MM.1S (cell line): Measurements from ENCODE around the gene TTC39C.

Experiments
- DNase-seq: peaks from one replicate; pipeline ENCODE4 v3.0.0-alpha.2; 2015
- H2AFZ ChIP-seq: fragments of 300-600 bp; sonication (generic); 2 replicates; pipeline ENCODE4 v1.6.0; 2016; ENCODE audit warnings: antibody characterized with exemption, low read length
- H3F3A ChIP-seq: fragments of 300-600 bp; sonication (generic); 2 replicates; pipeline ENCODE4 v1.6.1; 2016; ENCODE audit warnings: mild to moderate bottlenecking, antibody characterized with exemption, low read length, moderate library complexity, mixed read lengths; ENCODE audit not compliant: insufficient read depth
- H3K27ac ChIP-seq: fragments of 300-600 bp; sonication (generic); 2 replicates; pipeline ENCODE4 v1.5.1; 2016; ENCODE audit warnings: mild to moderate bottlenecking, low read length
- H3K27me3 ChIP-seq: fragments of 300-600 bp; sonication (generic); replicated peaks from 2 replicates; pipeline ENCODE4 v1.6.0; 2016; ENCODE audit warnings: low read length; ENCODE audit not compliant: insufficient read depth
- H3K36me3 ChIP-seq: fragments of 300-600 bp; sonication (generic); replicated peaks from 2 replicates; pipeline ENCODE4 v1.6.1; 2016; ENCODE audit warnings: mild to moderate bottlenecking, low read length, mixed read lengths; ENCODE audit not compliant: insufficient read depth
- H3K4me1 ChIP-seq: fragments of 300-600 bp; sonication (generic); 2 replicates; pipeline ENCODE4 v1.6.1; 2016; ENCODE audit warnings: low read length, mixed read lengths
- H3K4me2 ChIP-seq: fragments of 300-600 bp; sonication (generic); 2 replicates; pipeline ENCODE4 v1.6.0; 2016; ENCODE audit warnings: low read depth, low read length
- H3K4me3 ChIP-seq: fragments of 300-600 bp; sonication (generic); 2 replicates; pipeline ENCODE4 v1.5.1; 2016; ENCODE audit warnings: low read length, mixed read lengths
- H3K79me2 ChIP-seq: fragments of 300-600 bp; sonication (generic); 2 replicates; pipeline ENCODE4 v1.6.1; 2016; ENCODE audit warnings: mixed run types, low read length, mixed read lengths
- H3K9ac ChIP-seq: fragments of 300-600 bp; sonication (generic); 2 replicates; pipeline ENCODE4 v1.6.1; 2016; ENCODE audit warnings: low read length, mixed read lengths
- H3K9me2 ChIP-seq: fragments of 300-600 bp; sonication (generic); replicated peaks from 2 replicates; pipeline ENCODE4 v1.6.1; 2016; ENCODE audit warnings: mild to moderate bottlenecking, low read length, mixed read lengths; ENCODE audit not compliant: insufficient read depth
- H3K9me3 ChIP-seq: fragments of 300-600 bp; sonication (generic); replicated peaks from 2 replicates; pipeline ENCODE4 v1.6.1; 2016; ENCODE audit warnings: mild to moderate bottlenecking, low read length, mixed read lengths; ENCODE audit not compliant: insufficient read depth
- H4K20me1 ChIP-seq: fragments of 300-600 bp; sonication (generic); 2 replicates; pipeline ENCODE4 v1.6.1; 2016; ENCODE audit warnings: mild to moderate bottlenecking, low read length, moderate library complexity, mixed read lengths; ENCODE audit not compliant: insufficient read depth
- CTCF ChIP-seq: fragments of 300-600 bp; sonication (generic); IDR thresholded peaks from 2 replicates; pipeline ENCODE4 v1.5.1; 2016; ENCODE audit warnings: antibody characterized with exemption, low read length, mixed read lengths
- EZH2 ChIP-seq: fragments of 300-600 bp; sonication (generic); optimal IDR thresholded peaks from 2 replicates; pipeline ENCODE3; 2017; ENCODE audit warnings: low read depth, mild to moderate bottlenecking, antibody characterized with exemption, low read length, mixed read lengths
- EZH2phosphoT487 ChIP-seq: fragments of 300-600 bp; sonication (generic); IDR thresholded peaks from 2 replicates; pipeline ENCODE4 v1.6.1; 2018; ENCODE audit warnings: antibody characterized with exemption, low read length

TTC39C gene

GRCh38 chr18:24003903-24004640, 10.5 kb upstream of the TTC39C start:
- Histone ChIP-seq H3K4me1 (peaks cover under 1% of the 10 kb centered on the region; the same call in 1 of the 2 replicates), H3K79me2 (no peaks in the 10 kb centered on the region), H3K27ac (no peak overlapping the region), H4K20me1 (no peaks in the 10 kb centered on the region), H3K27me3 (no peaks in the 10 kb centered on the region), H3K4me3 (no peak overlapping the region), H3K36me3 (no peaks in the 10 kb centered on the region), H3F3A (no peaks in the 10 kb centered on the region), H3K9ac (no peak overlapping the region), H3K4me2 (no peak overlapping the region), H2AFZ (no peak overlapping the region), H3K9me2 (no peaks in the 10 kb centered on the region), H3K9me3 (no peaks in the 10 kb centered on the region)
- no peak for DNase-seq
- no peak for TF ChIP-seq CTCF
- TF ChIP-seq EZH2, result no peak

DNA sequence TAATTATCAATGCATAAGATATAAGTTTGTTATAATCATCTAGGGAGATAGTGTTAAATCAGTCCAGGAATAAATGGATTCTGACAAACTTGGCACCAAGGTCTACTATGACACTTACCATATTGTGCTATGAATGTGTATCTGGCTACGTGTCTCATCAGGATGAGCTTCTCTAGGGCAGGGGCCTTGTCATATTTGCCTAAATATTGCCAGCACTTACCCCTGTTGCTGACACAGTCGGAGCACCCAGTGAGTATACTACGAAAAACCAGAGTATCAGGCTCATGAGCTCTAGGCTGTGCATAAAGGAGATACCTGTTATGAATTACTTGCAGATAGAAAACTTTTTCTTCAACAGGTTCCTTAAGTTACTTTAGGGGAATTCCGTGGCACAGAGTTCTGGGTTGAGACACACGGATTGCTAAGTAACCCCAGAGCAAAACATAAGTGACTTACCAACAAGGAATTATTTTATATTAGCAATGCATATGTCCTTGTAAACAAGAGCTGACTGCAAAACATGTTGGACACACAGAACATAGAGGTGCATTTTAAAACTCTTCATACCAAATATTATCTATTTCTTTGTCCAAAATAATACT, 7.7 kb upstream of the TTC39C start:
- Histone ChIP-seq H3K9me3 (no peaks in the 10 kb centered on the region), H2AFZ (no peak overlapping the region), H3K4me3 (no peak overlapping the region), H3K79me2 (no peaks in the 10 kb centered on the region), H3K9me2 (no peaks in the 10 kb centered on the region), H3K4me1 (peaks cover 20% of the 10 kb centered on the region), H3K4me2 (no peak overlapping the region), H3K27ac (no peak overlapping the region), H3F3A (peaks cover 12% of the 10 kb centered on the region; the same call in 1 of the 2 replicates), H3K36me3 (no peaks in the 10 kb centered on the region), H3K9ac (no peak overlapping the region), H4K20me1 (no peaks in the 10 kb centered on the region), H3K27me3 (no peaks in the 10 kb centered on the region)
- TF ChIP-seq CTCF (no peak), EZH2 (no peak), EZH2phosphoT487 (no peak)
- DNase-seq, result no peak

DNA sequence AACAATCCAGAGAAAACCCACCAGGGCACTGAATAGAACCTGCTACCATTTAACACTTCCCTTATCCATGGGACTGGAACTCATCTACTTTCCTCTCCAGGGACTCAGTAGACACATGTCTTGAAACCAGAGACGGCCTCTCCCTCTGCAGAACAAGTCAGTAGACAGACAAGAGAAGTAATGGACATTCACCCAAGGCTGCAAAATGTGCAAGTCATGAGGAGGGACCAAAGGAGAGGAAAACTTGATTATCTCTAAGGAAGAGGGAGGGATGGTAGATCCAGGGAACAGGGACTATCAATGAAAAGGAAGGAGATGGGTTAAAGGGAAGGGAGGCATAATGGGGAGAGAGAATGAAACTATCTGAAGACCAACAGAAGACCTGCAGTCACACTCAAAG, 5.3 kb upstream of the TTC39C start:
- Histone ChIP-seq H3K4me2 (peak overlapping the region; percentile 22), H3K4me1 (peaks cover 25% of the 10 kb centered on the region), H2AFZ (no peak overlapping the region)

More for the DNA sequence above, 5.3 kb upstream of the TTC39C start:
- Histone ChIP-seq H3K79me2 (no peaks in the 10 kb centered on the region), H3K9me3 (no peaks in the 10 kb centered on the region), H3K4me3 (no peak overlapping the region), H3K9me2 (no peaks in the 10 kb centered on the region), H4K20me1 (no peaks in the 10 kb centered on the region), H3K36me3 (no peaks in the 10 kb centered on the region), H3K27me3 (peaks cover 19% of the 10 kb centered on the region), H3F3A (peaks cover 15% of the 10 kb centered on the region), H3K9ac (no peak overlapping the region), H3K27ac (no peak overlapping the region)
- DNase-seq, result no peak
- TF ChIP-seq EZH2 (no peak), EZH2phosphoT487 (no peak)
